DMS 273 (cell line): ENCODE results near the gene CD160.
A peak's percentile ranks its signal among the peaks of the same experiment; 100 is the strongest.
"Not testable (repeated sequence)": the region's sequence is repeated elsewhere in the genome, so short reads cannot be mapped to it uniquely, and the experiment has no call there.

ENCODE experiments used
- DNase-seq: peaks from one replicate; lab custom pipeline; 2025; ENCODE audit not compliant: unreplicated experiment; lab: John Stamatoyannopoulos, UW

Gene CD160

GRCh38 chr1:145708063-145708462 is 11.2 kb upstream of the CD160 start:
- DNase-seq, result no peak

GRCh38 chr1:145710291-145711027 is 8.8 kb upstream of the CD160 start:
- DNase-seq, result no peak

GRCh38 chr1:145711213-145711651 is 8.1 kb upstream of the CD160 start:
- DNase-seq, result no peak

- no peak for DNase-seq
These were observed 4.7 kb upstream of the CD160 start for GRCh38 chr1:145714524-145715111.

- DNase-seq, result no peak
These were observed 2.5 kb upstream of the CD160 start for GRCh38 chr1:145716641-145717345.

GRCh38 chr1:145717833-145718232 is 1.5 kb upstream of the CD160 start:
- no peak for DNase-seq

GRCh38 chr1:145718465-145718864 is 834 bp upstream of the CD160 start:
- DNase-seq, result not testable (repeated sequence)

GRCh38 chr1:145720556-145720877 is 1.2 kb downstream of the CD160 start:
- no peak for DNase-seq

GRCh38 chr1:145720878-145721671 is 1.8 kb downstream of the CD160 start:
- DNase-seq, result peak; percentile 83

GRCh38 chr1:145726193-145726592 is 6.9 kb downstream of the CD160 start:
- not testable (repeated sequence) for DNase-seq

GRCh38 chr1:145729196-145729595 is 9.9 kb downstream of the CD160 start:
- DNase-seq, result peak; percentile 9

- no peak for DNase-seq
These were observed 10.6 kb downstream of the CD160 start for GRCh38 chr1:145729666-145730436.

- no peak for DNase-seq
These were observed 11.2 kb downstream of the CD160 start for GRCh38 chr1:145730467-145730866.

- DNase-seq, result no peak
These were observed 11.6 kb downstream of the CD160 start for GRCh38 chr1:145730900-145731299.

- DNase-seq, result no peak
These were observed 16.9 kb downstream of the CD160 start for GRCh38 chr1:145736191-145736590.

GRCh38 chr1:145740269-145740668 is 21.0 kb downstream of the CD160 start:
- no peak for DNase-seq

- DNase-seq, result no peak
These were observed 28.3 kb downstream of the CD160 start for GRCh38 chr1:145747398-145748247.

- DNase-seq, result no peak
These were observed 31.1 kb downstream of the CD160 start for GRCh38 chr1:145750426-145750825.

- no peak for DNase-seq
These were observed 32.3 kb downstream of the CD160 start for GRCh38 chr1:145751491-145752037.
